ENCODE data around the gene KMT5C. TPM values are rescaled to one million over a fixed set of nuclear protein-coding genes. Genes with fewer than 3 reads are reported as not detected.

The KMT5C gene
- total RNA-seq, 4 donors from 2014 or later, result 5.0 to 8.7 (median 8.1) TPM

DNA sequence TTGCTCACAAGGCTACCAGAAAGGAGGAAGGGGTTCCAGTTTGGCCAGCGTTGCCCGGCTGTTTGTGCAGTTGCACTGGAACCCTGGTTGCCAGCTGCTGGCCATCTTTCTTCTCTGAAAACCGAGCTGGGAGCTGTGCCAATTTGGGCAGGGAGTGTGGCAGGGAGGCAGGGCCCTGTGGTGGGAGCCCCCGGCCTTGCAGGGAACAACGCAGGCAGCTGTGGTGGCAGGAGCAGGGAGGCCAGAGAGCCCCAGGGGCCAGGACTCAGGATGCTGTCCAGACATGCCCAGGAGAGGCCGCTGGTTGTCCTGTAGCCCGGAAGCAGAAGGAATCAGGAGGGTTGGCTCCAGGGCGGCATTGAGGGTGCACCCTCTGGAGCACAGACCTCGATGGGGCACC lies 4.8 kb downstream of the KMT5C start:
- peaks cover 0 to 54% (median 36%) of the 10 kb centered on the region in 4 donors for H3K36me3 ChIP-seq
- H3K4me3 ChIP-seq, result no peak overlapping the region
- WGBS, result 69% methylated on average over 9 of the region's 9 CpGs
- H3K4me1 ChIP-seq, result peaks cover 18 to 45% (median 31%) of the 10 kb centered on the region in 4 donors
- intact Hi-C loops (cut with DNase I), result loop anchor here (5.0 kb wide), 2 partner anchors 38 to 42 kb away; partner anchors contain the start of gene TMEM238
- H3K27ac ChIP-seq (replicated peaks in 1 of 4), result no peak overlapping the region
- peaks cover 0 to 6% (median 0%) of the 10 kb centered on the region in 4 donors for H3K27me3 ChIP-seq
- no peaks in the 10 kb centered on the region for H3K9me3 ChIP-seq
- no peak for TF ChIP-seq CTCF (IDR thresholded peaks at IDR 0.05)
- TF ChIP-seq EP300 (IDR thresholded peaks at IDR 0.05), result no peak
- no peak for TF ChIP-seq POLR2A (IDR thresholded peaks at IDR 0.05; ENCODE audit: low read depth)
- no peak for TF ChIP-seq POLR2AphosphoS5 (IDR thresholded peaks at IDR 0.05)
- DNase-seq (ENCODE audit: extremely low spot score), result no peak

DNA sequence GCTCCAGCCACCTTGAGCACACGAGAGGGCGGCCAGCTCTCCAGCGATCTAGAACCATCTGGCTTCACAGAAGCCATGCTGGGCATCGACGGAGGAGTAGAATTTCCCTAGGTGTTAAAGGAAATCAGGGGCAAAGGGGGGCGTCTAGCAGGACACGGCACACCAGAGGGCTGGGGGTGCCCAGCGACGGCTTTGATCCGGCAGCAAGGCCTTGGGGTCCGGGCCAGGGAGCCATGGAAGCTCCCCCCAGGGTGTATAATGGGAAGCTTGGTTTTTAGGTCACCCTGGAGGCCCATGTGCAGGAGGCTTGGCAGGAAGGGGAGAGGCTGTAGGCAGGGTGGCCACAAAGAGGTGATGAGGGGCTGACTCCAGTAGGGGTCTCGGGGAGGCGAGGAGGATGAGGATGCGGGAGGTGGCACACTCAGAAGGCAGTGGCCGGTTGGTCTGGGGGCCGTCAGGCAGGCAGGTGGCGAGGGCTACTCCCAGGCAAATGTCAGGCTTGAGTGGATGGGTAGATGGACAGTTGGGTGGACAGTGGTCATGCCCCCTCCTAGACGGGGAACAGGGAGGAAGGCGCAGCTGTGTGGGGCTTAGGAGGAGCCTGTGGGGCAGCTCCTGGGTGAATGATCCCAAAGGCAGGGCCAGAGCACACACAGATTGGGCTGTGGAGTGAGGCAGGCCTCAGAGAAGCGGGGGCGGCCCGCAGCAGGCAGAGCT lies 5.6 kb downstream of the KMT5C start:
- intact Hi-C loops (cut with DNase I), result no loop called here
- 84% methylated on average over 17 of the region's 22 CpGs for WGBS
- Histone ChIP-seq H3K4me1 (peaks cover 17 to 41% (median 28%) of the 10 kb centered on the region in 4 donors), H3K4me3 (no peak overlapping the region), H3K9me3 (no peaks in the 10 kb centered on the region), H3K27me3 (peaks cover 0 to 14% (median 2%) of the 10 kb centered on the region in 4 donors), H3K36me3 (peaks cover 0 to 54% (median 36%) of the 10 kb centered on the region in 4 donors), H3K27ac (replicated peaks in 1 of 4) (no peak overlapping the region)
- TF ChIP-seq EP300 (IDR thresholded peaks at IDR 0.05), result no peak
- TF ChIP-seq POLR2A (IDR thresholded peaks at IDR 0.05; ENCODE audit: low read depth), result no peak
- TF ChIP-seq CTCF (IDR thresholded peaks at IDR 0.05), result no peak
- no peak for TF ChIP-seq POLR2AphosphoS5 (IDR thresholded peaks at IDR 0.05)
- DNase-seq (ENCODE audit: extremely low spot score), result no peak

DNA sequence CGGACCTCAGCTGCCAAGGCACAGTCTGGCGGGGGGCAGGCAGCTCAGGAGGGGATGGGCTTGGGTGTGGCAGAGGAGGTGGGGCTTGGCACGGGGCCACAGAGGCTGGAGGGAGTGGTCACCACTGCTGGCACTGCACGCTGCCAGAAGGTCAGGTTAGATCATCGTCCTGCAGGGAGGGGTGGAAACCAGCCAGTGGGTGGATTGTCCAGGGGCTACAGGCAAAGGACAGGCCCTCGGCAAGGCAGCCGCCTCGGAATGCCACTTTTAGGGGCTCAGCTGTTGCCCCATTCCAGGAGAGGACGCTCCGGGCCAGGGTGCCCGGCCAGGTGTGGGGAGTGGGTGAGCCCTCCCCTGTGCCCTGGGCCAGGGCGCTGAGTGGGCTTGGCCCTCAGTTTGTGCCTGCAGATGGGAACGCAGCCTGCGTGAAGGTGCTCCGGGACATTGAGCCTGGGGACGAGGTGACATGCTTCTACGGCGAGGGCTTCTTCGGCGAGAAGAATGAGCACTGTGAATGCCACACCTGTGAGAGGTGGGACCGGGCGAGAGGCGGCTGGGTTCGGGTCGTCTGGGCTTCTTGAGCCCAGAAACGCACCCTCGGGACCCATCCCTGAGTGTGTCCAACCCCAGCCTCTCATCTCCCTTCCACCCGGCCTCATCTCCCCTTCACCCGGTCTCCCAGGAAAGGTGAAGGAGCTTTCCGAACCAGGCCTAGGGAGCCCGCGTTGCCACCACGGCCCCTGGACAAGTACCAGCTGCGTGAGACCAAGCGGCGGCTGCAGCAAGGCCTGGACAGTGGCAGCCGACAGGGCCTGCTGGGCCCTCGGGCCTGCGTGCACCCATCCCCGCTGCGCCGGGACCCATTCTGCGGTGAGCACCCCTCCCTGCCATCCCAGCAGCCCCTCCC lies 6.4 kb downstream of the KMT5C start:
- H3K4me1 ChIP-seq, result peaks cover 8 to 33% (median 20%) of the 10 kb centered on the region in 4 donors
- TF ChIP-seq POLR2A (IDR thresholded peaks at IDR 0.05; ENCODE audit: low read depth), result no peak
- TF ChIP-seq EP300 (IDR thresholded peaks at IDR 0.05), result no peak
- TF ChIP-seq POLR2AphosphoS5 (IDR thresholded peaks at IDR 0.05), result no peak
- TF ChIP-seq CTCF (IDR thresholded peaks at IDR 0.05), result no peak
- 88% methylated on average over 26 of the region's 43 CpGs for WGBS
- H3K27ac ChIP-seq (replicated peaks in 1 of 4), result peak overlapping the region in 1 of 4 donors; percentile 21
- H3K36me3 ChIP-seq, result peaks cover 0 to 54% (median 36%) of the 10 kb centered on the region in 4 donors
- no peak for DNase-seq (ENCODE audit: extremely low spot score)
- peaks cover 0 to 22% (median 7%) of the 10 kb centered on the region in 4 donors for H3K27me3 ChIP-seq
- intact Hi-C loops (cut with DNase I), result no loop called here
- no peak overlapping the region for H3K4me3 ChIP-seq
- no peaks in the 10 kb centered on the region for H3K9me3 ChIP-seq

DNA sequence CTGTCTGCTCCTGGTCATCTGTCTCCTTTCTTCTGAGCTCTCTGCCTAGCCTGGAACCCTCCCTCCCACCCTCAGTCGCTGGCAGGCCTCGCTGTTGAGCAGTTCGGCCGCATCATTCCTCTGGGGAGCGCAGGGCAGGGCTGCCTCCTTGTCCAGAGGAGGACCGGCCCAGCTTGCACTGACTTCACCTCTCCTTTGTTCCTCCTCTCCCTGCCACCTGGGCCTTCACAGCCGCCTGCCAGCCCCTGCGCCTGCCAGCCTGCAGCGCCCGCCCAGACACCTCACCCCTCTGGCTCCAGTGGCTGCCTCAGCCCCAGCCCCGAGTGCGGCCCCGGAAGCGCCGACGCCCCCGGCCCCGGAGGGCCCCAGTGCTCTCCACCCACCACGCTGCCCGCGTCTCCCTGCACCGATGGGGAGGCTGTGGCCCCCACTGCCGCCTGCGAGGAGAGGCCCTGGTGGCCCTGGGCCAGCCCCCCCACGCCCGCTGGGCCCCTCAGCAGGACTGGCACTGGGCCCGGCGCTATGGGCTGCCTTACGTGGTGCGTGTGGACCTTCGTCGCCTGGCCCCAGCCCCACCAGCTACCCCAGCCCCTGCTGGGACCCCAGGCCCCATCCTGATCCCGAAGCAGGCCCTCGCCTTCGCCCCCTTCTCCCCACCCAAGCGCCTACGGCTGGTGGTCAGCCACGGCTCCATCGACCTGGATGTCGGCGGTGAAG lies 7.2 kb downstream of the KMT5C start:
- Histone ChIP-seq H3K36me3 (peaks cover 0 to 53% (median 36%) of the 10 kb centered on the region in 4 donors), H3K27me3 (peaks cover 0 to 30% (median 14%) of the 10 kb centered on the region in 4 donors), H3K4me3 (no peak overlapping the region), H3K9me3 (no peaks in the 10 kb centered on the region), H3K4me1 (peaks cover 3 to 25% (median 12%) of the 10 kb centered on the region in 4 donors), H3K27ac (replicated peaks in 1 of 4) (peak overlapping the region in 1 of 4 donors; percentile 6)
- TF ChIP-seq CTCF (IDR thresholded peaks at IDR 0.05), result no peak
- no peak for TF ChIP-seq EP300 (IDR thresholded peaks at IDR 0.05)
- no peak for TF ChIP-seq POLR2A (IDR thresholded peaks at IDR 0.05; ENCODE audit: low read depth)
- TF ChIP-seq POLR2AphosphoS5 (IDR thresholded peaks at IDR 0.05), result no peak
- WGBS, result 94% methylated on average over 6 of the region's 41 CpGs
- no peak for DNase-seq (ENCODE audit: extremely low spot score)
- intact Hi-C loops (cut with DNase I), result no loop called here

All from esophagus muscularis mucosa (tissue), 4 donors.